ENCODE results near the gene VTI1A. TPM values are rescaled to one million over a fixed set of nuclear protein-coding genes. Genes with fewer than 3 reads are reported as not detected.

The VTI1A gene
- total RNA-seq, 1 donor from 2014 or later = 22.7 TPM

DNA sequence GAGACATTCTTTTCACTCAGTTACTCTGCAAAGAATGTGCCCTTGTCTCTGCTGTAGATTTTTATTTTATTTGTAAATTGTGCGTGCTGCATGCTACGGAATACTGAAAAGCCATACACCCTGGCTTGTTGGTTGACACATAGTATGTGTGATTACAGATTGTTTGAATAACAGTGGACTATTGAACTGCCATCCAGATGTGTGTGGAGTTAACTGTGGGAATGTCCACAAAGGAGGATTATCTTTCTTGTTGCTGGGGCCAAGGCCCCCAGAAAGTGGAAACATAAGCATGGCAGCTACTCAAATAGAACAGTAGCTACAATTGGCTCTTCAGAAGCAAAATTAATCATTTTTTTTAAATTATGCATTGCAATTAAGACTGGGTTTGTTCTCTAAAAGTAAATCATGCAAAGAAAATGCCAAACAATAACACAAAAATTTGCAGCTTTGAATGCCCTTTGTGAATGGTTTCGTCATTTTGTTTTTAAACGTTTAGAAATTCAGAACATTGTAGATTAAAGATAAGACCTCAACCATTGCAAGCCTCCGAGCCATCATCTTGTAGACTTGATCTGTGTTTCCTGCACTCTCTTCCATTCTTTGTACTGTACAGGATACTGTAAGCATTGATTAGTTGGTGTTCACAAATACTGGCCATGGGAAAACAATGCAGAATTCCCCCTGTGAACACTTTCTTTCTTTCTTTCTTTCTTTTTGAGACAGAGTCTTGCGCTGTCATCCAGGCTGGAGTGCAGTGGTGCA lies 292.8 kb downstream of the VTI1A start:
- H3K4me1 Mint-ChIP-seq (ENCODE audit: low read depth) = peaks cover 31% of the 10 kb centered on the region

GRCh38 chr10:112741830-112742402 lies 294.9 kb downstream of the VTI1A start:
- Mint-ChIP-seq H3K27ac (ENCODE audit: unreplicated experiment) (no peak overlapping the region), H3K4me1 (ENCODE audit: low read depth) (peaks cover 31% of the 10 kb centered on the region), H3K4me3 (ENCODE audit: unreplicated experiment) (no peak overlapping the region), H3K9me3 (ENCODE audit: low read depth) (no peaks in the 10 kb centered on the region), H3K27me3 (ENCODE audit: low read depth) (no peaks in the 10 kb centered on the region), H3K36me3 (ENCODE audit: low read depth) (peaks cover 3% of the 10 kb centered on the region)
- no peak for TF ChIP-seq CTCF (IDR thresholded peaks at IDR 0.05)
- DNase-seq (ENCODE audit: low spot score) = no peak

More for the DNA sequence above, 292.8 kb downstream of the VTI1A start:
- no peak overlapping the region for H3K4me3 Mint-ChIP-seq (ENCODE audit: unreplicated experiment)
- peaks cover 3% of the 10 kb centered on the region for H3K36me3 Mint-ChIP-seq (ENCODE audit: low read depth)
- no peak for DNase-seq (ENCODE audit: low spot score)
- no peak overlapping the region for H3K27ac Mint-ChIP-seq (ENCODE audit: unreplicated experiment)
- H3K9me3 Mint-ChIP-seq (ENCODE audit: low read depth) = no peaks in the 10 kb centered on the region
- no peak for TF ChIP-seq CTCF (IDR thresholded peaks at IDR 0.05)
- H3K27me3 Mint-ChIP-seq (ENCODE audit: low read depth) = no peaks in the 10 kb centered on the region

DNA sequence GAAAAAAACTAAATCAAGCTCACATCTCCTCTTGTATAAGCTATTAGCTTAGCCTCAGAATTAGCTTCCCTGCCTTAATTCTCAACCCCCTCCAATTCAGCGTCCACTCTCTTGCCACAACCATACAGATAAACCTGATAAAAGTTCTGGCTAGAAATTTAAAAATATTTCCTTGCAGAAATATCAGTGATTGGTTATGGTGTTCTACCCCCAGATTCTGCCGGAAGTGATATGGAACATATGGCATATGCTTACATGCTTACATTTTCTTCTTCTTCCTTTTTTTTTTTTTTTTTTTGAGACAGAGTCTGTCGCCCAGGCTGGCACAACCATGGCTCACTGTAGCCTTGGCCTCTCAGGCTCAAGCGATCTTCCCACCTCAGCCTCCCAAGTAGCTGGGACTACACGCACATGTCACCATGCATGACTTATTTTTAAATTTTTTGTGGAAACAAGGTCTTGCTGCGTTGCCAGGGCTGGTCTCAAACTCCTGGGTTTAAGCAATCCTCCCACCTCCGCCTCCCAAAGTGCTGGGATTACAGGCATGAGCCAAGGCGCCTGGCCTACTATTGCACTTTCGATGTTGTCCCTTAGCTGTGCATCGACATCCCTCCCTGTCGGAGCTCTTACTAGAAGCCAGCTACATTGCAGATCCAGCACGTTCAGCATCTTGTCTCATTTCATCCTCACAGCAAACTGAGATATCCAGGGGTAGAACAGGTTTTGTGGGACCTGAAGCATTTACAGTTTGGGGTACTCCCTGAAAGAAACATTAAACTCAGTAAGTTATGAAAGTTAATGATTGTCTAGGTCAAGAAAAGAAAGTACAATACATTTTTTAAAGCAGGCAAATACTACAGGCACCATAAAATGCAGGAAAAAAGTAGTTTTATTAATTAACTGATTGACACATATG lies 297.4 kb downstream of the VTI1A start:
- TF ChIP-seq CTCF (IDR thresholded peaks at IDR 0.05) = no peak
- no peak overlapping the region for H3K4me3 Mint-ChIP-seq (ENCODE audit: unreplicated experiment)
- no peaks in the 10 kb centered on the region for H3K27me3 Mint-ChIP-seq (ENCODE audit: low read depth)
- H3K36me3 Mint-ChIP-seq (ENCODE audit: low read depth) = peaks cover 3% of the 10 kb centered on the region
- peaks cover 10% of the 10 kb centered on the region for H3K4me1 Mint-ChIP-seq (ENCODE audit: low read depth)
- H3K27ac Mint-ChIP-seq (ENCODE audit: unreplicated experiment) = peak overlapping the region; percentile 13
- no peak for DNase-seq (ENCODE audit: low spot score)
- H3K9me3 Mint-ChIP-seq (ENCODE audit: low read depth) = no peaks in the 10 kb centered on the region

DNA sequence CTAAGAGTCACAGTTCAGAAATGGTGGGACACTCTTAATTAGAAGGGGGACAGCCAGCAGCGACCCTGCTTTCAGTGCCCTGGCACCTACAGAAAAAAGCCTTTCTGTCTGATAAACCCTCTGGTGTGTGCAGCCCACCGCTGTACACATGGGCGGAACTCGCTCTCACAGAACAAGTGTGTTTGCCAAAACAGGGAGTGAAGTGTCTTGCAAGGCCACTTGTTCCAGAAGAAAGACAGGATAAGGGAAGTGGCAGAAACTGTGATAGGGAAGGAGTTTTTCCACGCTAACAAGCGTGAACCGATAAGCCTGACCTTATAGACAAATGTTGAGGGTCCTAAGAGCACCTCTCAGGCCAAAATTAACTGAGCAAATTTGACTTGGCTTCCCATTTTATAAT lies 299.3 kb downstream of the VTI1A start:
- Mint-ChIP-seq H3K4me3 (ENCODE audit: unreplicated experiment) (no peak overlapping the region), H3K9me3 (ENCODE audit: low read depth) (no peaks in the 10 kb centered on the region), H3K27me3 (ENCODE audit: low read depth) (no peaks in the 10 kb centered on the region), H3K4me1 (ENCODE audit: low read depth) (peaks cover 8% of the 10 kb centered on the region), H3K36me3 (ENCODE audit: low read depth) (peaks cover 3% of the 10 kb centered on the region), H3K27ac (ENCODE audit: unreplicated experiment) (no peak overlapping the region)
- DNase-seq (ENCODE audit: low spot score) = no peak
- no peak for TF ChIP-seq CTCF (IDR thresholded peaks at IDR 0.05)
